Measurements from ENCODE around the gene EPHB2.
"Not testable (repeated sequence)": the region's sequence is repeated elsewhere in the genome, so short reads cannot be mapped to it uniquely, and the experiment has no call there.

Gene EPHB2

DNA sequence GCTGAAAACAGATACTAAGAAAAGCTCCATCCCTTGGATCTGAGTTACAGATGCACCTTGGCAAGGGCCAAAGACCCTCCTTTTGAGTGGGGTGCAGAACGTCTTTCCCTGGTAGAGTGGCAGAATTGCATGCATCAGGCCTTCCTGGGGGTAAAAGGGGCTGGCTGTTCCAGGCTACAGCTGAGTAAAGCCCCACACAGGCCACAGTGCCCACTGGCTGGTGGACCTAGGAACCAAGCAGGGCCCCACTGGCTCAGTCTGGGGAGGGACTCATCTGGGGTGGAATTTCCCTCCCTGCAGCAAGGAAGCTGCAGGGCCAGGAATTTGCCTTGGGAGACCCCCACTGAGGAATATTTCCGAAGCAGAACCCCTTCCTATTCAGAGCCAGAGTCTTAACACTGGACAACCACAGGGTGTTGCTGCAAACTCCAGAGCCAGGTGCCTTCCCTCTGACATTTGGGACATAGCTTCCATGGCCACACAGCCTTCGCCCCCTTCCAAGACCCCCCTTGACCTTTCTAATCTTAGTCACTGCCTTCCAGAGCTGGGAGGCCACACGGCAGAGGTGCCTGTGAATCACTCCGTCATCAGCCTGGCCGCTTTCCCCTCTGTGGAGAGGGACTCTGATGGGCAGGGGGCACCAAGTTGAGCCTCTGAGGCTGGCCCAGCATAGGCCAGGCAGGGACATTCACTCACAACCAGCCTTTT, 209.5 kb downstream of the EPHB2 start:
- no peak for DNase-seq

DNA sequence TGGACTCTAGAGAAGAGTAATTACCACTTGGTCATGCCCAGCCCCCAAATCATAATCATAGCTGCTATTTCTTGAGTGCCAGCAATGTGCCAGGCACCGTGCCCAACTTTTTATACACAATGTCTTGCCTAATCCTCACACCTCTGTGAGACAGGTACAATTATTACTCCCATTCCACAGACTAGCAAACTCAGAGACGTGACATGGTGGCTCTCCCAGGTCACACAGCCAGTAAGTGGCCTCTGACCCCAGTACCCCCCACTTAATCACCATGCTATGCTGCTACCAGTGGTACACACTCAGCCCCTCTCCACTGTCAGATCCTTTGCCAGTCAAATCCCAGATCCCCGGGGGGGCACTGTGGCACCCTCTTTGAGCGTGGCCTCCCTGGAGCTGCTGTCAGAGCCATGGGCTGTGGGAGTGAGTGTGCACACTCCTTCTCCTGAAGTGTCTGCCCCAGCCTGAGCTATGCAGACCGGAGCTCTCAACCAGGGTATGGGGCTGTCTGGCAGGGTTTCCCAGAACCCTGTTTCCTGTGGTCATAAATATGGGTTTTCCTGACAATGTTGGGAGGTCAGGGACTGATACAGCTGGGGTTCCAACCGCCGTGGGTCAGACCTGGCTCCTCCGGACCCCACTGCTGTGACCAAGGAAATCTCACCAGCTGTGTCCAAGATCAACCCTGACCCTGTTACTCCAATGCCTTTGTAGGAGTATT, 210.3 kb downstream of the EPHB2 start:
- no peak for DNase-seq

DNA sequence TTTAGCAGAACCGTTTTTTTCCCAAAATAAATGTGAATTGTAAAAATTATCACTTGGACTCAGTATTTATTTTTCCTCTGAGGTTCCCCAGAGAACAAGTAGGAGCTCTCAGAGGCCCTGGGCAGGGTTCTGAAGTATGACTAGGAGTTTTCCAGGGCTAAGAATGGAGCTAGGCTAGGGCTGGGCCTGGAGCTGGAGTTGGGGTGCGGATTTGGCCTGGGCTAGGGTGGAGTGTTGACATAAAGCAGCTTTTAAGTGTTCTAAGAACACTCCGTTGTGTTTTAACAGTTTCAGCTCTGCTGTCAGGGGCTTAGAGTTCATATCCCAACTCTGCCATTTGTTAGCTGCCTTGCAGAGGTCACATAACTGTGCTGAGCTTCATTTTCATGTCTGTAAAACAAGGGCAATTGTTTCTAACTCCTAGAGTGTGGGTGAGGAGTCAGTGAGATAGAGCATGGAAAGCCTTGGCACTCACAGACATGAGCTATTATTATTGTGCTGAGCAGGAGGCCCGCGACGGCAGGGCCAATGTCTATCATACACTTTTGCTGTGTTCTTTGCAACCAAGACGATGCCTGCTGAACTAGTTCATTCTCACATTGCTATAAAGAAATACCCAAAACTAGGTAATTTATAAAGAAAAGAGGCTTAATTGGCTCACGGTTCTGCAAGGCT, 210.9 kb downstream of the EPHB2 start:
- no peak for DNase-seq

DNA sequence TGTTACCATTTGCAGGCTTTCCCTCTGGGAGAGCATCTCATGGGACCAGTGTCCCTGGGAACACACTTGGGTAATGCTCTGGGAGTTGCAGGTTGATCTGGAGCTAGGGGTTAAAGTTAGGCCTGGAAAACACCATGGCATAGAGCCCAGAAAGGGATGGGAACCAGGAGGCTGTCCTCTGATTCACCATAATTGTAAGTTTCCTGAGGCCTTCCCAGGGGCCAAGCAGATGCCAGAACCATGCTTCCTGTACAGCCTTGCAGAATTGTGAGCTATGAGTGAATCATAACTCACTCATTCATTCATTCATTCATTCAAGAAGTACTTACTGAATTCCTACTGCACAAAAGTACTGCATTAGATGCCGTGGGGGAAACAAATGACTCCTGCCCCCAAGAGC, 212.0 kb downstream of the EPHB2 start:
- no peak for DNase-seq

DNA sequence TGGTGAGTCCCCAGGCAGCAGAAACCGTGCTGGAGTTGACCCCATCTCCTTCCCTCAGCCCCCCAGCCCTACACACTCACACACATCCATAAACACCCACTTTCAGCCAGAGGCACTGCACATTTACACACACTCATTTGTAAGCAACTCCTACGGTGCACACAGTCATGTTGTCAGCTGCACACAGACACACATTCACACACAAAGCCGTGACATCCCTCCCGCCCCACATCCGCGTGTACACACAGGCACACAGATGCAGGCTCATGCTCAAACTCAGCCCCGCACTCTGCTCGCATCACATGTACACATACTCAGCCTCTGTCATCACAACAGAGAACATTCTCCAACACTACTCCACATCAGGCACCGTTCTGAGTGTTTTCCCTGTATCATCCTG, 214.5 kb downstream of the EPHB2 start:
- no peak for DNase-seq

DNA sequence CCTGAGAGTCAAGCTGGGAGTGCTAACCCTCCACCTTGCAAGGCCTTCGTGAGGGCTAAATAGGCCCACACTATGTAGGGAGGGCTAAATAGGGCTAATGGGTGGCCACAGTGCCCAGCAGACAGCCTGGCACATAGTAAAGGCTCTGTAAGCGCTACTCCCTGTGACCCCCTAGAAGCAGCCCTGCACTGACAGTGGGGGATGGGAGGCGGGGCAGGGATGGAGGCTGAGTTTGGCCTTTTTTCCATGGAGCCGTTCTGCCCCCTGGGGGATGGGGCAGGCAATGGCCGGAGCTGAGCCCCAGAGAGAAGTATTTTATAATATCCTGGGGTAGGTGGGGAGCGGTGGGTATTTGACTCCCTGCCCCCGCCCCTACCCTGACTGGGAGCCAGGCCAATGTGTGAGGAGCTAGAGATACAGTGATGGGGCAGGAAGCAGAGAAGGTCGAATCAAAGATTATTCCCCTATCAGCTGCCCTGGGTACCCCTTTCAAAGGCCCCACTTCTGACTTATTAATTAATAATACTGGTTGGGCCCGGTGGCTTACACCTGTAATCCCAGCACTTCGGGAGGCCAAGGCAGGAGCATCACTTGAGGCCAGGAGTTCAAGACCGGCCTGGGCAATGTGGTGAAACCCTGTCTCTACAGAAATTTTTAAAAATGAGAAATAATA, 219.7 kb downstream of the EPHB2 start:
- peak; percentile 53 for DNase-seq

DNA sequence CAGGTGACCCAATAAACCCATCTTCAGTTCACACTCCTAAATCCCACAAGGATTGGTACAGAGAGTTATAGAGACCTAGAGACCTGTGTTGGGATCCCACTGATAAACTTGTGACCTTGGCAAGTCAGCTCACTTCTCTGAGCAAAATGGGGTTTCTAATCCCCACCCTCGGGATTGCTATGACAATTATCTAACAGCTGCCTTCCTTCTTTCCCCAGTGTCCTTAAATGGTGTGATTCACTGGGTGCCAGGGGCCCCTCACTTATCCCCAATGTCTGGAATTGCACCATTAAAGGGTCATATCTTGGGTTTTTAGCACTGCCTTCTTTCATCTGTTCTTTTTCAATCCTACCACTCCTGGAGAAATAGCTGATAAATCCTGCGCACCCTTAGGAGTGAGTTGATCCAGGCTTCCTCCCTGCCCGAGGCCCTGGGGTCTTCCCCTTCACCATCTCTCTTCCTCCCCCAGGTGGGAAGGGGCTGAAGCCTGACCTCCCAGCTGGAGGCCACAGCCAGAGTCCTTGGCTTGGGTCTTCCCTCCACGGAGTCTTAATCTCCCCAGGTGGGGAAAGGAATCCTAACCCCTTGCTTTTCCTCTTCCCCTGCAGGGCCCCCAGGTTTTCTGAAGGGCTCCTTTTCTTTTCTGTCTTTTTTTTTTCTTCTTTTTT, 222.3 kb downstream of the EPHB2 start:
- DNase-seq, result no peak

DNA sequence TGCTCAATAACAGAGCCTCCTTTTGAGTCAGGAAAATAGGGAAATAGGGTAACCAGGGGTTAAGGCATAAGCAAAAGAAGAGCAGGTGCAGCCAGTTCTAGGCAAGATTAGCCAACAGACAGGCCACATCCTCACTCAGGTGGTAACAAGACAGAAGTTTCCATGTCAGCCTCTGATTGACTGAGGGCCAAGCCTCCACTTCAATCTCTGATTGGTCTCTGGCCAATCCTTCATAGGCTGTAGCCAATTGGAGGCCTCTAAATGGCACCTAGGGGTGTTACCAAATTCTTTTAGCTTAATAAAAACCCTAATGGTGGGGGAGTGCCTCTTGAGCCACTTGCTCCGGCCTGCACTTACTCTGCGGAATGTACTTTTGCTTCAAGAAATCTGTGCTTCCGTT, 224.8 kb downstream of the EPHB2 start:
- no peak for DNase-seq

DNA sequence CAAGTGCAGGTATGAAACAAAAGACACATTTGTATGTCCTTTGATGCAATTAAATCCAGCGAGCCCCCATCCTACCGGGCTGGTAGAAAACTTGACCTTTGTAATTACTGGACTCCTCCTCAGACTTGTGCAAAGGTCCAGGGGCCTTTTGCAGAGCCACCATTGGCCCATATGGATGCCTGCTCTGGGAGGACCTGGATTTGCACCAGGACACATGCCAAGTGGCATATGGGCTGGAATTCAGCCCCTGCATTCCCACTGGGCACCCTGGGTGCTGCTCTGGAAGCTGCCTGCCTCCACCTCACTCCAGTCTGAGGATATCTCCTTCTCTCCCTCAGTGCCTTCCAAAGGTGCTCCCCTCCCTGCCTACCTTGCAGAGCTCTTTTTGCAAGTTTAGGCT, 226.0 kb downstream of the EPHB2 start:
- DNase-seq, result no peak

DNA sequence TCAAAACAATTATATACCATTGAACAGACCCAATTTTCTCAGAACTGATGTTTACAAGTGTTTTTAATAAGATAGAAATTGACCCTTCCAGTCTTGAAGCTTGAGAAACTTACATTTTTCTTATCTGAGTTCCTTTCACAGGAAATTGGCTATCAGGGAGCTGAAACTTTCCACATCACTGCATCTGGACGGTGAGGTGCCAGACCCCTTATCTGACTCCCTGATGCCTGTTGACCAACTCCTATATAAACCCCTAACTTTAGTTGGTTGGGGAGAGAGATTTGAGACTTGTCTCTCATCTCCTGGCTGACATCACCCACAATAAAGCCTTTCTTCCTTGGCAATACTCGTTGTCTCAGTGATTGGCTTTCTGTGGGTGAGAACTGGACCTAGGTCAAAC, 230.6 kb downstream of the EPHB2 start:
- DNase-seq, result no peak

DNA sequence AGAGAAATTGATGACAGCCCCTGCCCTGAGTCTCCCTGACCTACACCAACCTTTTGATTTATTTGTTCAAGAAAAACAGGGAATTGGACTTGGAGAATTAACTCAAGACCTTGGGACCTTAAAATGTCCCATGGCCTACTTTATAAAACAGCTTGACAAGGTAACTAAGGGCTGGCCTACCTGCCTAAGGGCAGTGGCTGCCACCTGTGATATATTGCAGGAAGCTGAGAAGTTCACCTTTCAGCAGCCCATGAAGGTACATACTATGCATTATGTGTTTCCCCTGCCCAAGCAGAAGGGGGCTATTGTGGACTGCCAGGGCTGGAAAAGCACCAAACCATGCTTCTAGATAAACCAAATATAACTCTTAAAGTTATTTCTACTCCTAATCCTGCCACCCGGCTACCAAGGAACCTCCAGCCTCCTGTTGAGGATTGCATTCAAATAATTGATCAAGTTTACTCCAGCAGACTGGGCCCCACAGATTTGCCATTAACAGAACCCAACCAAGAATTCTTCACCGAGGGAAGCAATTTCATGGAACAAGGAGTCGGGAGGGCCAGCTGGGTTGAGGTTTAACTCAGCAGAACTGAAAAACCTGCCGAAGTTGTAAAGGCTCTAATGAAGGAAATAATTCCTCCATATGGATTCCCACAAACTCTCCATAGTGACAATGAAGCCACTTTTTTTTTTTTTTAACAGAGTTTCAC, 233.9 kb downstream of the EPHB2 start:
- no peak for DNase-seq

DNA sequence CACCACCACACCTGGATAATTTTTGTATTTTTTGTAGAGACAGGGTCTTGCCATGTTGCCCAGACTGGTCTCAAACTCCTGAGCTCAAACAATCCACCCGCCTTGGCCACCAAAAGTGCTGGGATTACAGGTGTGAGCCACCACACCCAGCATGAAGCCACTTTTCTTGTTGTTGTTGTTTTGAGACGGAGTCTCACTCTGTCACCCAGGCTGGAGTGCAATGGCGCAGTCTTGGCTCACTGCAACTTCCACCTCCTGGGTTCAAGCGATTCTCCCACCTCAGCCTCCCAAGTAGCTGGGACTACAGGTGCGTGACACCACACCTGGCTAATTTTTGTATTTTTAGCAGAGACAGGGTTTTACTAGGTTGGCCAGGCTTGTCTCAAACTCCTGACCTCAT, 234.5 kb downstream of the EPHB2 start:
- not testable (repeated sequence) for DNase-seq

DNA sequence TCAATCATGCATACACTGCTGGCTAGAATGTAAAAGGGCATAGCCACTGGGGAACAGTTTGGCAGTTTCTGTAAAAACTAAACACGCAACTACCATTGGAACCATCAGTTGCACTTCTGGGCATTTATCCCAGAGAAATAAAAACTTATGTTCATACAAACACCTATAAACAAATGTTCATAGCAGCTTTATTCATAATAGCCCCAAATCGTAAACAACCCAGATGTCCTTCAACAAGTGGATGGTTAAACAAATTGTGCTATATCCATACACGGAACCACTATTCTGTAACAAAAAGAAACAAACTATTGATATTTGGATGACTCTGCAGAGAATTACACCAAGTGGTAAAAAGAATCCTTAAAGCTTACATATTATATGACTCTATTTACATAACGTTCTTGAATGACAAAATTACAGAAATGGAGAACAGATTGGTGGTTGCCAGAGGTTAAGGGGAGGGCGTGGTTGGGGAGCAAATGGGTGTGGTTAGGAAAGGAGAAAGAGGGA, 239.2 kb downstream of the EPHB2 start:
- no peak for DNase-seq

DNA sequence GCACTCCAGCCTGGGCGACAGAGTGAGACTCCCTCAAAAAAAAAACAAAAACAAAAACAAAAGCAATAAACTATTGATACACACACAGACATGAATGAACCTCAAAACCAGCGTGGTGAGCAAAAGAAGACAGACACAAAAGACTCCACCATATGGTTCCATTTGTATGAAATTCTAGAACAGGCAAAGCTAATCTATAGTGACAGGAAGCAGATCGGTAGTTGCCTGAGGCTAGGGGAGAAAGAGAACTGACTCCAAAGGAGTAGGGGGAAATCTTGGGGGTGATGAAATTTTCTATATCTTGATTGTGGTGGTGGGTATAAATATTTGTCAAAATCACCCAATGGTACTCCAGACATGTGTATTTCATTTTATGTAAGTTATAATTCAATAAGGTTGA, 241.2 kb downstream of the EPHB2 start:
- no peak for DNase-seq

DNA sequence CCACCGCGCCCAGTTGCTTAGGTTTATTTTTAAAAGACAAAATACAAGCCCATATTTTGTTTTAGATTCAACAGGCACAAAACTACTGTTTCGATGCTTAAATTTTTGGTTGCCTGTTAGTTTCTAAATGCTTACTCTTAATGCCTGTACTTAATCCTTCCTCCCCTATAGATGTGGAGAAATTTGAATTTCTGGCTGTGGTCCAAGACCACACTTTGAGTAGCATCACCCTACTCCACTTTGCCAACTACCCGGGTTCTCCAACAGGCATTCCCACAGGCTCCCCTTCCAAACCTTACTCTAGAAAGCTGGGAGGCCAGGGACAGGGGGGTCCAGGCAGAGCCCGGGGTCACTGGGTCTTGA, 242.0 kb downstream of the EPHB2 start:
- DNase-seq, result no peak

DNA sequence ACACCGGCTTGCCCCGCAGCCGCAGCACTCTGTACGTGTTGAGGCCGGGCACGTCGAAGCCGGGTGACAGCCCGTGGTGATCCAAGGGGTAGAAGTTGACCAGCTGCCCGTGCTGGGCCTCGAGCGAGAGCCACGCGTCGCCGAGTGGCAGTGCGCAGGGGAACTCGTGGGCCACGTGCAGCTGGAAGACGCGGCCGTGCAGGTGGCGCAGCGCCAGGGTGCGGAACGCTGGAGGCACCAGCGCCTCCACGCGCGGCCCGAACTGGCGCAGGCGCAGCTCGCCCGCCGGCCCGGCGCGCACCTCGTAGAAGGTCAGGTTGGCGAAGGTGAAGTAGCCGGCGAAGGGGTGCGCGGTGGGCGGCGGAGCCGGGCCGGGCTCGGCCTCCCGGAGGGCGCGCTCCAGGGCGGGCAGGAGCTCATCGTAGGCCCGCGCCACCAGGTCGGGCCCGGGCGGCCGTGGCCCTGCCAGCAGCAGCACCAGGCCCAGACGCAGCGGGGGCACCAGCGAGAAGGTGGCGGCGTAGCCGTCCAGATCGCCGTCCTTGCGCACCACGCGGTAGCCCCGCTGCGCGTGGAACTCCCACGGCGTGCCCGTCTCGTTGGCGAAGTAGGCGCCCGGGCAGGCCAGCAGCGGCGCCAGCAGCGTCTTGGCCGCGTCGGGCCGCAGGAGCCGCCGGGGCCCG, 242.6 kb downstream of the EPHB2 start:
- DNase-seq, result no peak

DNA sequence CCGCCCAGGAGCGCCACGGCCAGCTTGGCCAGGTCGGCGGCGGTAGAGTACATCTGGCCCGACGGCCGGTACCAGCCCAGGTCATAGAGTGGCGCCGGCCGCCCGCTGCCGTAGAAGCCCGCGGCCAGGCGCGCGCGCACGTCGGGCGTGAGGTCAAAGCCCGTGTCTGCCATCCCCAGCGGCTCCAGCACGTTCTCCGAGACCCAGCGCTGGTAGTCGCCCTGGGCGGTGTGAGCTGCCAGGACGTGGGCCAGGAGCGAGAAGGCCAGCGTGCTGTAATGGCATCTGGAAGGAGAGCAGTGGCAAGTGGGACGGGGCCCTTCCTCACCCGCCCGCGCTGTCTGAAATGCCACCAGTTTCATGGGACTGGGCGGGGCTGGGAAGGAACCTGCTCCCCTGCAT, 243.1 kb downstream of the EPHB2 start:
- DNase-seq, result no peak

DNA sequence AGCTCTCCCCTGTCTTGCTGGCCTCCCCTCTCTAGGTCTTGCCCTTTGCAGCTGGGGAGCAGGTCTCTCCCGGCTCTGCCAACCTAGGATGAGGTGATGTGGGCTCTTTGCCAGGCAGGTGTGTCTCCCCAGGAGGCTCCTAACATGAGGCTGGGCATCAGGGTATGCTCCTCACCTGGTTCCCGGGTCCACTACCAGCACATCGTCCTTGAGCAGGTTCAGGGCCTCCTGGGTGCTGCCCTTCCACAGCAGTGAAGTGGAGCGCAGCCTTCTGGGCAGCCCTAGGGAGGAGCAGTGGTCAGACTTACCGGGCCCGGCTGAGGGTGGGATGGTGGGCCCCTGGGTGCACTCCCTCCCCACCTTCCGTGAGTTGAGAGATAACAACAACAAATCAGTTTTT, 244.5 kb downstream of the EPHB2 start:
- no peak for DNase-seq

DNA sequence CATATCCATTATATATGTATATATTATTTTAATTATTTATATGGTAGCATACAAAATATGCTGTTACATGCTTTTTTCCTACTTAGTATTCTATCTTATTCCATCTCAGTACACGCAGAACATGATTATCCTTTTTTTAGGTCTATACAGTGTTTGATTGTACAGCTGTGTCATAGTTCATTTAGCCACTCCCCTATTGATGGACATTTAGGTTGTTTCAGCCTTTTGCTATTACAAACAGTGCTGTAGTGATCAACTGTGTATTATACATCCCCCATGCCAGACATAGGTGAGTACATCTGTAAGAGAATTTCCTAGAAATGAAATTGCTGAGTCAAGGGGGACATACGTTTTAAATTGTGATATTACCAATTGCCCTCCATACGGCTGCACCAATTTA, 246.4 kb downstream of the EPHB2 start:
- no peak for DNase-seq

DNA sequence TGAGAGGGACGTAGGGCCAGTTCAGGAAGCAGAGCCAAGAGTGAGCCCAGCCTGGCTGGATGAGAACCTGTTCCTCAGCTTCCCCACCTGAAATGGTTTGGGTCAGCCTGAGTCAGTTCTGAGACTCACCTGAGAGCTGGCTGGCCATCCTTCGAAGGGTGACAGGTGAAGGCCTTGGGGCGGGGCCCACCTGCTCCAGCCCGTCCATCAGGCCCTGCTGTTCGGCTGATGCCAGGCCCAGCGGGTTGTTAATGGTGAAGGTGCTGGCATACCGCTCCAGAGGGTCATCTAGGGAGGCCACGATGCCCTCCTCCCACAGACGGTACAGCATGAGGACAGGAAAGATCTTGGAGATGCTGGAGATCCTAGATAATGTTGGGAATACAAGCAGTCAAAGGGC, 247.9 kb downstream of the EPHB2 start:
- no peak for DNase-seq

DNA sequence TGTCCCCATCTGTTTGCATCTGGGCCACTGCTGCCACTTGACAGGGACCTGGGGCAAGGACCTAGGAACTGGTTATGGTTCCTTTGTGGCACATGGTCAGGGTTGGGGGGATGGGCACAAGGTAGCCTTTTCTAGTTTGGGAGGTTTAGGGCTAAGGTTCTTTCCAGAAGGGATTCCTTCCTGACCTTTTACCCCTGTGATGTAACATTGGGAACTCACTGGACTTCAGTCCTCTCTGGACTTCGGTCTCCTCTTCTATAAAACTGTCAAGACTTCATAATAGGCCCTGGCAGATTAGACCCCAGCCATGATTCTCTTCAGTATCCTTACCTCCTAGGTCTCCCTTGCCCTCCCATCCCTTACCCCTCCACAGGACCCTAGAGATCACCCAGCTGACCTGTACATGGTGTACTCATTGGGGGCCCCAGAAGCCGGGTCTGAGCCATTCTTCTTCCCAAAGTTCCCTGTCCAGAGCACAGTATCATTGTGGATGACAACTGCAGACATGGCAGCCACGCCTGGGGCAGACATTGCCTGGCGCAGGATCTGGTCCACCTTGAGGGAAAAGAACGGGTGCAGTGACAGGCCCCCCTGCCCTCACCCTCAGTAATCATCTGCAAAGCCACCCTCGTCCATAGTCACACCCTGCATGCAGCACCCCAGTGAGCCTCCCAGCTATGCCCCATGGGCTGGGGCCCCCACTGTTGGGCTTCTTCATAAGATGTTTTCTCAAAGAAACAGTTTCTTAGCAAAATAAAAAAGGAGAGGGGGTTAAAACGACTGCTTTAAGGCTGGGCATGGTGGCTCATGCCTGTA, 249.1 kb downstream of the EPHB2 start:
- DNase-seq, result no peak

Measured in NCI-H1436 (cell line).